RCC 7860 (cell line): ENCODE measurements around the gene ELMO3.
A peak's percentile ranks its signal among the peaks of the same experiment; 100 is the strongest.

Experiments
- DNase-seq: peaks from one replicate; pipeline ENCODE4 v3.0.0-alpha.2; 2015; ENCODE audit warnings: low spot score
- FAIRE-seq: peaks from 2 replicates; lab custom pipeline; 2012; peaks lifted over from hg19 to GRCh38; lab: Jason Lieb, UNC

ELMO3 gene

DNA sequence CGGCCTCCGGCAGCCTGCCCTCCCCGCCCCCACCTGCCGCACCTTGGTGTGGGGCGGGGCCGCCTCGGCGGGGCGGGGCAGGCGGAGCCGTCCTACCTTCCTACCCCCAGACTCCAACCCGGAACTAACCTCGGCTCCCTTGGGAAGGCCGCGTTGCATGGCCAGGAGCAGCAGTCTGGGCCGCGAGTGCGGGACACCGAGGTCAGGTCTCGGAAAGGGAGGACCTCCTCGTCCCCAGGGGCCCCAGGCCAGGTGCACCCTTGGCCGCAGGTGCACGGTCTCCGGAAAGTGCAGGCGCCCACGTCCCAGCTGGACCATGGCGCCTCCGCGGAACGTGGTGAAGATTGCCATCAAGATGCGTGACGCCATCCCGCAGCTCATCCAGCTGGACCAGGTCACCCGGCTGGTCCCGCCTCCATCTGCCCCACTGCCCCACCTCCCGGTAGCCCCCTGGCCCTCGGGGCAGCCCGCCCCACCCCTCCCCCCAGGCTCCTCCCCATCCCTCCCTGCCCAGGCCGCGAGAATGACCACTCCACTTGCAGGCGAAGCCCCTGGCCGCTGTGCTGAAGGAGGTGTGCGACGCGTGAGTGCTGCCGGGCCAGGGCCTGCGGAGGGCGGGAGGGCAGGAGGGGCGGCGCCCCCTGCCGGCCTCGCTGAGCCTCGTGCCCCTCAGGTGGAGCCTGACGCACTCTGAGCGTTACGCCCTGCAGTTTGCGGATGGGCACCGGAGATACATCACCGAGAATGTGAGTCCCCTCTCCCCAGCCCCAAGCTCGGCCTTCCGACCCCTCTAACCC, at the start of gene ELMO3:
Gene ELMO3 (plus strand): TSS at position 121 of the 797 bp plus-strand sequence. CDS start 196 bp downstream, at position 317.
- DNase-seq (no peak), FAIRE-seq (no peak)

DNA sequence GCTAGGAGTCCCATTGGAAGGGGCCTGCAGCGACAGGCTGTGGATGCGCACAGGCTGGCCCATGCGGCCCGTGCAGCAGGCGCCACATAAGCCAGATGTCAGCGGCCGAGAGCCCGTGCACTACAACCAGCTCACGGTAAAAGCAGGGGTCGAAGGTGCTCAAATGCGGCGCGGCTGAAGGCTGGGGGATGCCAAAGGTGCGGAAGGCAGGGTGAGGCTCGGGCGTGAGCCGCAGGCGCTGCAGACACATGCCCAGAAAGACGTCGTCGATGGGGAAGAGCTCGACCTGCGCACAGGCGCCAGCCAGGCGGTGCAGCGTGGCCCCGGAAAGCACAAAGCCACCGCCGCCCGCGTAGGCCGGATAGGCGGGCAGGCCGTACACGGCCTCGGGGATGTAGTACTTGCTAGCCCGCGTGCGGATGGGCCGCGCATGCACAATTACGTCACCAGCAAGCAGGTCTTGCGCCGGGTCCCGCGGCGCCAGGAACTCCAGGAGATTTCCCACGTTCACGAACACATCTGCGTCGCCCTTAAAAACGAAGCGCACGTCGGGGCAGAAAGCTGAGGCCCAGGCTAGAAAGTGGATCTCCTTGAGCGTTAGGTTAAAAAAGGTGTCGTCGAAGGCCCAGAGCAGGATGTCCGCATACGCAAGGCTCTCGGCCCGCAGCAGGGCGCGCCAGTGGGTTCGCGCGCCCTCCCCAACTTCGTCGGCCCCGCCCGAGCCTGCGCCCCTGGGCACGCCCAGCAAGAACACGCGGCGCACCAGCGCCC, 49.5 kb upstream of the ELMO3 start:
- DNase-seq (no peak), FAIRE-seq (no peak)

DNA sequence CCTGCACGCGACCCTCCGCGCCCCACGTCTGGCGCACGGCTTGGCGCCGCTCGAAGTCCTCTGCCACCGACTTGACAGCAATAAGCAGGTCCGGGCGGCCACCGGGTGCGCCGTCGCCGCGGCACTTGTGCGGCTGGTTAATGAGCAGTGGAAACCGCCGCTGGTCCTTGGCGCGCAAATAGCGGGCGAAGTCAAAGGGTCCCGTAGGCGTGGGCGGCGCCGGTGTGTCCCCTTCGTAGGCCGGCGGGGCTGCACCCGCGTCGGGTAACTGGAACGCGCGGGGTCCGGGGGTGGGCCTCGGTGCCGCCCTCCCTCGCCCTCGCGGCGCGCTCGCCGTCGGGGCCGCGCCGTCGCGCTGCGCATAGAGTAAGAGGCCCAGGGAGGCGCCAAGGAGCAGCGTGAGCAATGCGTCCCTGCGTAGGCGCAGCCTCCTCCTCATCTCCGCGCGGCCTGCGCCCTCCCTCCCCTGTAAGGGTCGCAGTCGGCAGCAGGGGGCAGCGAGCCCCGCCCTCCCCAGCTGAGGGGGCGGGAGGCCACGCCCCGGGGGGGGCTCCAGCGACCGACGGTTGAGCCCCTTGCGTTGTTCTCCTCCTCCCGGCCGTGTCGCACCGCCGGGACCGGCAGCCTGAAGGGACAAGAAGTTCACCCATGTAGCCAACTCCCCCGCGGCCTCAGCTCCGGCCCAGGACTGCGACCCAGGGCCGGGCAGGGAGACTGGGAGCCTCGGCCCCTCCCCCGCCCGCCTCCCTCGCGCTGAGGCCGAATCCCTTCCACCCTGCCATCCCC, 48.7 kb upstream of the ELMO3 start:
- FAIRE-seq (no peak), DNase-seq (no peak)

GRCh38 chr16:67150833-67151396, 48.0 kb upstream of the ELMO3 start, which contains the start of gene B3GNT9:
TSS of gene B3GNT9 (minus strand) at chr16:67150998. CDS start at chr16:67150485, 513 bp downstream.
- DNase-seq, result no peak
- no peak for FAIRE-seq

DNA sequence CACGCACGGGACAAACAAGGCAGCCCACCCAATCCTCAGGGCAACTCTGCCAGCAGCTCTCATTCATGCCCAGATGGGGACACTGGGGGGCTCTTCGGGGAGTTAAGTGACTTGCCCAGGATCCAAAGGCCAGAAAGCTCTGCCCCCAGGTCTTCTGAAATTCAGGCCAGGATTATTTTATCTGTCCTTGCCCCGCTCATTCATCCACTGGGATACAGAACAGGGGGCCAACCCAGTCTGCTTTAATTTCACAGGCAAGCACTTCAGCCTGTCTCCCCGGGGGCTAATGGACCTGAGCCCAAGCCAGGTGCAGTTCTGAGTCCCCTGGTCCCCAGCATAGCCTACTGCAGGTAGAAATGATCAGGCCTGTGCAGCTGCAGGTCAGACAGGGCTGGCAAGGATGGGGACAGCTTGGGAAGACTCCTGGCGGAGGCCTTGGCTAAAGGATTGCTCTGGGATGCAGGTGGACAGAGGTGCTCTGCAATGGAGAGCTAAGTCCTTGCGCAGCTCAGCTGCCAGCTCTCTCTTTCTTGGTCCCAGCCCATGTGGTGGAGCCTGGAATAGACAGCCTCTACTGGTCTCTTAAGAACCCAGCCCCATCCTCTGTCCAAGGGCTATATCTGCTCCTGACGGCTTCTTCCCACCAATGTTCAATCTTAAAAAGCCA, 47.4 kb upstream of the ELMO3 start:
- DNase-seq (no peak), FAIRE-seq (no peak)

DNA sequence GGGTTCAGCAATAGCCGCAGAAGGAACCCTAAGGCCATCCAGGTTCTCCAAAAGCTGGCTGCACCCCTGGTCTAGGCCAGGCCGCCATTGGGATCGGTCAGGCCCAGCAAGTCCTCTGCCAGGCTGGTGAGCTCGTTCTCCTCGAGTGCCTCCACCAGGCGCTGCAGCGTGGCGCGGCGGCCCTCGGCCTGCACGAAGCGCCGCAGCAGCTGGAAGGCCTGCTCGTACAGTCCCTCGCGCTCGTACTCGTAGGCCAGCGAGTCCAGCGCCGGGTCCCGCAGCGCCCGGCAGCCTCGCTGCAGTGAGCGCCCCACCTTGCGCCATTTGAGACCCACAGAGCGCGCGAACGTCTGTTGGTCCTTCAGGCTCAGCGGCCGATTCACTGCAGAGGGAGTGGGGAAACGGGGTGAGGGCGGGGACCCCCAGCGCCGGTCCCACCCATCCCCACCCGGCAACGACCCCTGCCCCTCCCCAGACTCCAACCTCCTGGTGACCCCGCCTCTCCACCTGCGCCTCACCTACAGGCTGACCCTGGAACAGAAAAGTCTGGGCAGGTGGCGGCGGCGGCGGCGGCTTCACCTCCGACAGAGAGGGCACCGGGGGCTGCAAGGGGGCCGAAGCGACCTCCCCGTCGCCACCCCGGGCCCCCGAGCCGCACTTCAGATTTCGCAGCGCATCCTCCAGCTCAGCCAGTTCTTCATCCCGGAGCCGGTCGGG, 44.2 kb upstream of the ELMO3 start:
- FAIRE-seq (no peak), DNase-seq (no peak)

GRCh38 chr16:67155295-67156142, 43.4 kb upstream of the ELMO3 start:
- peak; percentile 27 for DNase-seq
- no peak for FAIRE-seq

GRCh38 chr16:67156143-67156844, 42.6 kb upstream of the ELMO3 start:
- no peak for FAIRE-seq
- no peak for DNase-seq

- DNase-seq (no peak), FAIRE-seq (no peak)
Measured at GRCh38 chr16:67157106-67157748, 41.7 kb upstream of the ELMO3 start.

GRCh38 chr16:67157892-67158635, 40.9 kb upstream of the ELMO3 start:
- DNase-seq (no peak), FAIRE-seq (no peak)

DNA sequence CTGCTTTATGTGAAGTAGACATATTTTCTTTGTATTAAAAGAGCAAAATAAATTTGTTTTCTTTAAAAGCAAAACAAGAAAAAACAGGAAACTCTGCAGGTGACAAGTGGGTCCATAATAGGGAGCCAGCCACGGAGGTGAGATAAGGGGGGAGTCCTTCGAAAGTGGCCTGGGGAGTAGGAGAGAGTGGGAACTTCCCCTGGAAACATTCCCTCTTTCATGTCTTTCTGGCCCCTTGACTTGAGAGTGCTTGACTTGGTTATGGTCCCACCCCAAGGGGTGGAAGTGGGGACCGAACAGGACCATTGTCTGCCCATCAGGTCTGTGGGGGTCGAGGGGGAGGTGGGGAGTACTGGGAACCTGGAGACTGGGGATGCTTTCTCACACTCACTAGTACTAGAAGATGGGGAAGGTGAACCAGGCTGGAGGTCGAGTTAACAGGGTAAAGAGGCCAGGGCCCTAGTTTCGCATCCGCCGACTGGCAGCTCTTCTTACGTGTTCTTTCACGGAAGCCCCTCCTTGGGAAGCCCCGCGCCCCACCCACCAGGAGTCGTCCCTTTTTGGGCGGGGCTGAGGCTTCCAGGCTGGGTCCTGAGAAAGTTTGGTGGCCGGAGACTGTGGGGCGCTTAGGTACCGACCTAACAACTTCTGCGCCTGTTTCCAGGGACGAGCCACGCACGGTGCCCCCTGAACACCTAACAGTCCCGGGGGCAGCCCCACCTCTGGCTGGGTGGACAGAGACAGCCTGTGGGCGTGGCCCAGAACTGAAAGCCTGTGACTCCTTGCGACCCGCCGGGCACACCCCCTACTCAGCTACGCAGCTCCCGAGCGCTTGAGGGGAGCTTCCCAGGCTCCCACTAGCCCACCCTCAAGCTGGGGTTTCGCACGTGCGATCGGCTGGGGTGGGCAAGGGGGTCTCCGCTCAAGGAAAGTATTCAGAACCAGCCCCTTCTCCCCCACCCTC, 40.0 kb upstream of the ELMO3 start:
- FAIRE-seq (no peak), DNase-seq (no peak)

DNA sequence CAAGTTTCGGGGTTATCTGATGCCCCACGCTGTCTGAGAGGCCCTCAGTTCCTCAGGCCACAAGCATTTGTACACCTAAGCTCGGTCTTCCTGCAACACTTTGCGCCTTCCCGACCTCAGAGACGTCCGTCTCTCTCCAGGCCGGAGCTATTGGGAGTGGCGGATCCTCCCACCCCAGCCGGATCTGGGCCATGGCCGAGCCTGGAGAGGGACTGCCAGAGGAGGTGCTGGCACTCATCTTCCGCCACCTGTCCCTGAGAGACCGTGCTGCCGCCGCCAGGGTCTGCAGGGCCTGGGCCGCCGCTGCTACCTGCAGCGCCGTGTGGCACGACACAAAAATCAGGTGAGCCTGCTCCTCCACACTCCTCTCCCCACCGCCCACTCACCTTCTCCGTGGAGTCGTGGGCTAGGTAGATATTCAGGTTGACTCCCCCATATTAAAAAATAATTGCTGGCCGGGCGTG, 37.3 kb upstream of the ELMO3 start:
- FAIRE-seq (no peak), DNase-seq (no peak)

- FAIRE-seq (no peak), DNase-seq (no peak)
Measured at GRCh38 chr16:67162506-67163163, 36.3 kb upstream of the ELMO3 start.

- DNase-seq, result no peak
- FAIRE-seq, result no peak
Measured at GRCh38 chr16:67163164-67163998, 35.5 kb upstream of the ELMO3 start.
